Measurements from ENCODE around the gene PITPNC1. TPM values are rescaled to one million over a fixed set of nuclear protein-coding genes. Genes with fewer than 3 reads are reported as not detected.
"Not testable (repeated sequence)": the region's sequence is repeated elsewhere in the genome, so short reads cannot be mapped to it uniquely, and the experiment has no call there.

The PITPNC1 gene
- total RNA-seq, 1 donor from 2014 or later: 28.7 TPM

GRCh38 chr17:67401106-67401505 lies 24.0 kb downstream of the PITPNC1 start:
- Histone ChIP-seq H3K4me3 (ENCODE audit: low read depth, low read length) (no peak overlapping the region), H3K27me3 (ENCODE audit: control insufficient read depth, insufficient read depth, low read length) (no peaks in the 10 kb centered on the region), H3K36me3 (ENCODE audit: control insufficient read depth, insufficient read depth, low read length) (no peaks in the 10 kb centered on the region)
- FAIRE-seq (no peak), DNase-seq (ENCODE audit: low read depth) (no peak)
- no peak for TF ChIP-seq CTCF (IDR thresholded peaks at IDR 0.05; ENCODE audit: insufficient read depth, low read length, severe bottlenecking)

- H3K36me3 ChIP-seq (ENCODE audit: control insufficient read depth, insufficient read depth, low read length): no peaks in the 10 kb centered on the region
- no peak for DNase-seq (ENCODE audit: low read depth)
- no peak for FAIRE-seq
- no peak for TF ChIP-seq CTCF (IDR thresholded peaks at IDR 0.05; ENCODE audit: insufficient read depth, low read length, severe bottlenecking)
- no peak overlapping the region for H3K4me3 ChIP-seq (ENCODE audit: low read depth, low read length)
- no peaks in the 10 kb centered on the region for H3K27me3 ChIP-seq (ENCODE audit: control insufficient read depth, insufficient read depth, low read length)
Measured at GRCh38 chr17:67401598-67402504, 24.8 kb downstream of the PITPNC1 start.

- FAIRE-seq (no peak), DNase-seq (ENCODE audit: low read depth) (no peak)
- no peaks in the 10 kb centered on the region for H3K27me3 ChIP-seq (ENCODE audit: control insufficient read depth, insufficient read depth, low read length)
- H3K36me3 ChIP-seq (ENCODE audit: control insufficient read depth, insufficient read depth, low read length): no peaks in the 10 kb centered on the region
- no peak for TF ChIP-seq CTCF (IDR thresholded peaks at IDR 0.05; ENCODE audit: insufficient read depth, low read length, severe bottlenecking)
- H3K4me3 ChIP-seq (ENCODE audit: low read depth, low read length): no peak overlapping the region
Measured at GRCh38 chr17:67403065-67403464, 26.0 kb downstream of the PITPNC1 start.

GRCh38 chr17:67403483-67403882 lies 26.4 kb downstream of the PITPNC1 start:
- TF ChIP-seq CTCF (IDR thresholded peaks at IDR 0.05; ENCODE audit: insufficient read depth, low read length, severe bottlenecking): no peak
- H3K4me3 ChIP-seq (ENCODE audit: low read depth, low read length): no peak overlapping the region
- no peaks in the 10 kb centered on the region for H3K27me3 ChIP-seq (ENCODE audit: control insufficient read depth, insufficient read depth, low read length)
- FAIRE-seq (no peak), DNase-seq (ENCODE audit: low read depth) (no peak)
- H3K36me3 ChIP-seq (ENCODE audit: control insufficient read depth, insufficient read depth, low read length): no peaks in the 10 kb centered on the region

- FAIRE-seq; H3K36me3 ChIP-seq (ENCODE audit: control insufficient read depth, insufficient read depth, low read length); DNase-seq (ENCODE audit: low read depth): not testable (repeated sequence)
Measured at GRCh38 chr17:67408455-67408830, 31.4 kb downstream of the PITPNC1 start.

GRCh38 chr17:67411397-67411796 lies 34.3 kb downstream of the PITPNC1 start:
- FAIRE-seq: no peak

More at GRCh38 chr17:67408455-67408830, 31.4 kb downstream of the PITPNC1 start:
- not testable (repeated sequence) for H3K27me3 ChIP-seq (ENCODE audit: control insufficient read depth, insufficient read depth, low read length); H3K4me3 ChIP-seq (ENCODE audit: low read depth, low read length)

More at GRCh38 chr17:67411397-67411796, 34.3 kb downstream of the PITPNC1 start:
- Histone ChIP-seq H3K4me3 (ENCODE audit: low read depth, low read length) (no peak overlapping the region), H3K36me3 (ENCODE audit: control insufficient read depth, insufficient read depth, low read length) (no peaks in the 10 kb centered on the region), H3K27me3 (ENCODE audit: control insufficient read depth, insufficient read depth, low read length) (no peaks in the 10 kb centered on the region)
- no peak for DNase-seq (ENCODE audit: low read depth)
- no peak for TF ChIP-seq CTCF (IDR thresholded peaks at IDR 0.05; ENCODE audit: insufficient read depth, low read length, severe bottlenecking)
